H9 (cell line): ENCODE data around the gene KRT74. TPM values are rescaled to one million over a fixed set of nuclear protein-coding genes. Genes with fewer than 3 reads are reported as not detected.

Experiments used
- DNase-seq: peaks from one replicate; pipeline ENCODE4 v3.0.0-alpha.2; 2017
- H2AFZ ChIP-seq: one replicate; pipeline ENCODE4 v1.6.1; 2013; ENCODE audit warnings: mild to moderate bottlenecking, low read length, control low read depth, moderate library complexity
- H2AK5ac ChIP-seq: 2 replicates; pipeline ENCODE4 v1.6.1; 2013; ENCODE audit warnings: low read length, control low read depth, mixed read lengths; ENCODE audit not compliant: insufficient read length
- H2BK120ac ChIP-seq: one replicate; pipeline ENCODE4 v1.6.1; 2013; ENCODE audit warnings: low read depth, mild to moderate bottlenecking, low read length, control low read depth, inconsistent platforms; ENCODE audit not compliant: poor library complexity, severe bottlenecking
- H2BK12ac ChIP-seq: 2 replicates; pipeline ENCODE4 v1.6.1; 2013; ENCODE audit warnings: low read length, control low read depth, mixed read lengths, low read depth; ENCODE audit not compliant: insufficient read length
- H2BK15ac ChIP-seq: 2 replicates; pipeline ENCODE4 v1.6.1; 2013; ENCODE audit warnings: low read depth, low read length, control low read depth
- H2BK20ac ChIP-seq: one replicate; pipeline ENCODE4 v1.6.1; 2013; ENCODE audit warnings: low read depth, mild to moderate bottlenecking, low read length, control low read depth, inconsistent platforms; ENCODE audit not compliant: poor library complexity, severe bottlenecking
- H2BK5ac ChIP-seq: 2 replicates; pipeline ENCODE4 v1.6.1; 2013; ENCODE audit warnings: low read length, control low read depth, mixed read lengths; ENCODE audit not compliant: insufficient read length
- H3K14ac ChIP-seq: 2 replicates; pipeline ENCODE4 v1.6.1; 2013; ENCODE audit warnings: low read length, control low read depth; ENCODE audit not compliant: insufficient read depth
- H3K18ac ChIP-seq: 2 replicates; pipeline ENCODE4 v1.6.1; 2013; ENCODE audit warnings: low read depth, mild to moderate bottlenecking, mixed read lengths, low read length, control low read depth; ENCODE audit not compliant: insufficient read length
- H3K23ac ChIP-seq: 2 replicates; pipeline ENCODE4 v1.6.1; 2013; ENCODE audit warnings: low read length, control low read depth, mixed read lengths, low read depth; ENCODE audit not compliant: insufficient read length
- H3K23me2 ChIP-seq: 2 replicates; pipeline ENCODE4 v1.6.1; 2013; ENCODE audit warnings: low read depth, mild to moderate bottlenecking, mixed read lengths, low read length, control low read depth; ENCODE audit not compliant: insufficient read length, poor library complexity, severe bottlenecking
- H3K27ac ChIP-seq: 2 replicates; pipeline ENCODE4 v1.5.1; 2013; ENCODE audit warnings: low read length, control low read depth, mixed read lengths, low read depth; ENCODE audit not compliant: insufficient read length
- H3K27me3 ChIP-seq: 2 replicates; pipeline ENCODE4 v1.6.1; 2013; ENCODE audit warnings: low read length, control low read depth, inconsistent platforms; ENCODE audit not compliant: insufficient read depth
- H3K4ac ChIP-seq: 2 replicates; pipeline ENCODE4 v1.6.1; 2013; ENCODE audit warnings: low read depth, mild to moderate bottlenecking, control low read depth, inconsistent platforms, low read length, moderate library complexity
- H3K4me1 ChIP-seq: 2 replicates; pipeline ENCODE4 v1.6.1; 2013; ENCODE audit warnings: low read length, control low read depth, inconsistent platforms; ENCODE audit not compliant: insufficient read depth
- H3K4me2 ChIP-seq: 2 replicates; pipeline ENCODE4 v1.6.1; 2013; ENCODE audit warnings: low read length, control low read depth, mixed read lengths; ENCODE audit not compliant: insufficient read length, insufficient read depth
- H3K56ac ChIP-seq: 2 replicates; pipeline ENCODE4 v1.6.1; 2013; ENCODE audit warnings: low read depth, mild to moderate bottlenecking, mixed read lengths, low read length, control low read depth; ENCODE audit not compliant: insufficient read length
- H3K79me1 ChIP-seq: 2 replicates; pipeline ENCODE4 v1.6.1; 2013; ENCODE audit warnings: low read depth, mild to moderate bottlenecking, moderate library complexity, low read length, control low read depth, inconsistent platforms; ENCODE audit not compliant: insufficient read depth, poor library complexity, severe bottlenecking
- H3K79me2 ChIP-seq: 2 replicates; pipeline ENCODE4 v1.6.1; 2013; ENCODE audit warnings: low read length, control low read depth, inconsistent platforms; ENCODE audit not compliant: insufficient read depth
- H3K9ac ChIP-seq: 2 replicates; pipeline ENCODE4 v1.6.1; 2013; ENCODE audit warnings: low read length, control low read depth, mixed read lengths; ENCODE audit not compliant: insufficient read length; ENCODE audit errors: extremely low read depth
- H3K9me3 ChIP-seq: one replicate; pipeline ENCODE4 v1.6.1; 2013; ENCODE audit warnings: low read depth, low read length, inconsistent platforms; ENCODE audit not compliant: control insufficient read depth
- H3T11ph ChIP-seq: one replicate; pipeline ENCODE4 v1.6.1; 2013; ENCODE audit warnings: mild to moderate bottlenecking, low read length, control low read depth, inconsistent platforms
- H4K20me1 ChIP-seq: one replicate; pipeline ENCODE4 v1.6.1; 2013; ENCODE audit not compliant: control insufficient read depth, insufficient read length, insufficient read depth
- H4K5ac ChIP-seq: 2 replicates; pipeline ENCODE4 v1.6.1; 2013; ENCODE audit warnings: low read depth, mild to moderate bottlenecking, mixed read lengths, low read length, control low read depth; ENCODE audit not compliant: insufficient read length
- H4K8ac ChIP-seq: replicated peaks from 2 replicates; pipeline ENCODE4 v1.6.1; 2013; ENCODE audit warnings: low read length, control low read depth, mixed read lengths, low read depth; ENCODE audit not compliant: insufficient read length
- H4K91ac ChIP-seq: 2 replicates; pipeline ENCODE4 v1.6.1; 2013; ENCODE audit warnings: low read depth, mild to moderate bottlenecking, moderate library complexity, mixed read lengths, low read length, control low read depth; ENCODE audit not compliant: insufficient read length
- H3K27ac Mint-ChIP-seq, 3 experiments: 2 replicates in 2 of 3; 3 replicates in 1 of 3; pipeline ENCODE4 v1.8.0; 2020 to 2021; ENCODE audit warnings: mixed read lengths in 3 of 3, mild to moderate bottlenecking in 1 of 3, moderate library complexity in 1 of 3
- H3K27me3 Mint-ChIP-seq: 2 replicates; pipeline ENCODE4 v1.8.0; 2021; ENCODE audit warnings: low read depth, mild to moderate bottlenecking, moderate library complexity, mixed read lengths
- H3K36me3 Mint-ChIP-seq, 3 experiments: 2 replicates in 2 of 3; 3 replicates in 1 of 3; pipeline ENCODE4 v1.8.0; 2020 to 2021; ENCODE audit warnings: low read depth in 3 of 3, mixed read lengths in 3 of 3; ENCODE audit not compliant: insufficient read depth in 1 of 3
- H3K4me1 Mint-ChIP-seq, 2 experiments: 2 replicates each; pipeline ENCODE4 v1.8.0; 2020; ENCODE audit warnings: mixed read lengths in 2 of 2
- H3K4me3 Mint-ChIP-seq, 2 experiments: 2 replicates in 1 of 2; 3 replicates in 1 of 2; pipeline ENCODE4 v1.8.0; 2020 to 2021; ENCODE audit warnings: mild to moderate bottlenecking in 2 of 2, mixed read lengths in 2 of 2, moderate library complexity in 1 of 2
- H3K9me3 Mint-ChIP-seq, 2 experiments: 2 replicates in 1 of 2; 3 replicates in 1 of 2; pipeline ENCODE4 v1.8.0; 2020; ENCODE audit warnings: mild to moderate bottlenecking in 2 of 2, mixed read lengths in 2 of 2, moderate library complexity in 1 of 2
- WGBS: extraction: QIAGEN DNeasy Blood & Tissue Kit; methylation state at CpG from one replicate; pipeline ENCODE4 v1.1.7; 2013; ENCODE audit warnings: missing lambda C conversion rate, low lambda C conversion rate, mixed read lengths; ENCODE audit not compliant: insufficient read length; ENCODE audit errors: extremely low coverage; 5-methylcytosine and 5-hydroxymethylcytosine counted together
- total RNA-seq: library from RNA; stranded (reverse); gene quantifications from 2 replicates; pipeline ENCODE4 v1.2.1, GENCODE V29; 2021
- TF ChIP-seq, protein P1 (sequence below): fragments of 200-600 bp; sonication (generic); conservative IDR thresholded peaks from 3 replicates; pipeline ENCODE4 v1.8.0; 2021; ENCODE audit warnings: antibody characterized with exemption, mild to moderate bottlenecking

Gene KRT74
- total RNA-seq, 1 experiment from 2014 or later = not detected

DNA sequence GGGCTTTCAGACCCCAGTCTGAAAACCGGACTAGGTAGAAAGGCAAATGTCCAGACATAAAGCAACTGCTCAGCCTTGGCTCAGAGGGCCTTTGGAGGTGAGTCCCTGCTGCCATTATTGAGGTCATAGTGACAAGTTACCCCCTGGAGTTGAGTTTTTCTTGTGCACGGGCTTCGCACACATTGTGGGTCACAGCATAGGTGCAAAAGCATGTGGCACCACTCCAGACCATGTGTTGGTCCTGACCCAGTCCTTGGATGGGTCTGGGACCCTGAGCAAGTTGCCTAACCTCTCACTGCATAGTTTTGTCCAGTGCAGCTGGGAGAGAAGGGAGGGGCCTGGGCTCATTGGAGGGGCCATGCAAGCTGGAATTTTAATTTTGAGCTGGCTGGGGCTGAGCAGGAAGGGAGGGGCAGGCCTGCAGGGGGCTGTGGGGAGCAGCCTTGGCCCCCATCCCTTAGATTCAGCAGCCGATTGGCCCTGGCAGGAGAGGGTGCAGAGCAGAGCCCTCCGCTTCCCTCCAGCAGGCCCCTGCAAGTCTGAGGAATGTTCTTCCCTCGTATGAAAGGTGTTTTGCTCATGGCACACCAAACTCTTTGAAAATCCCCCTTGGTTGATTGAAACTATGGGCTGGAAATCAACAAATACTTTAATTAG is 49.3 kb downstream of the KRT74 start:
- no peak overlapping the region for H3K27ac Mint-ChIP-seq
- no peak overlapping the region for H3K56ac ChIP-seq
- no peak overlapping the region for H3K4ac ChIP-seq
- no peak overlapping the region for H3T11ph ChIP-seq
- H2BK15ac ChIP-seq = no peak overlapping the region
- no peak overlapping the region for H3K4me2 ChIP-seq
- no peak overlapping the region for H2BK12ac ChIP-seq
- H3K18ac ChIP-seq = no peak overlapping the region
- no peak overlapping the region for H4K8ac ChIP-seq
- H3K4me1 Mint-ChIP-seq = peaks cover 15 to 16% of the 10 kb centered on the region in 2 experiments
- H2AK5ac ChIP-seq = no peak overlapping the region
- no peaks in the 10 kb centered on the region for H3K9me3 Mint-ChIP-seq
- H3K23me2 ChIP-seq = no peaks in the 10 kb centered on the region
- H3K14ac ChIP-seq = no peak overlapping the region
- no peak overlapping the region for H2BK20ac ChIP-seq
- no peak for DNase-seq
- no peaks in the 10 kb centered on the region; the same call in 1 of the 2 replicates for H3K27me3 ChIP-seq
- H3K4me3 Mint-ChIP-seq = no peak overlapping the region
- H2BK5ac ChIP-seq = no peak overlapping the region
- H2AFZ ChIP-seq = no peak overlapping the region
- H3K27ac ChIP-seq = no peak overlapping the region
- no peaks in the 10 kb centered on the region for H3K79me1 ChIP-seq
- no peaks in the 10 kb centered on the region for H3K4me1 ChIP-seq
- H3K79me2 ChIP-seq = no peaks in the 10 kb centered on the region
- H2BK120ac ChIP-seq = no peak overlapping the region
- H4K91ac ChIP-seq = no peak overlapping the region
- WGBS = no CpG with 5 or more reads among the region's 6 CpGs
- H4K5ac ChIP-seq = no peak overlapping the region
- H4K20me1 ChIP-seq = no peaks in the 10 kb centered on the region
- H3K27me3 Mint-ChIP-seq = peaks cover 2% of the 10 kb centered on the region
- no peak overlapping the region for H3K9ac ChIP-seq
- H3K9me3 ChIP-seq = no peaks in the 10 kb centered on the region
- H3K23ac ChIP-seq = no peak overlapping the region
- no peaks in the 10 kb centered on the region for H3K36me3 Mint-ChIP-seq
- TF ChIP-seq, protein P1, sequence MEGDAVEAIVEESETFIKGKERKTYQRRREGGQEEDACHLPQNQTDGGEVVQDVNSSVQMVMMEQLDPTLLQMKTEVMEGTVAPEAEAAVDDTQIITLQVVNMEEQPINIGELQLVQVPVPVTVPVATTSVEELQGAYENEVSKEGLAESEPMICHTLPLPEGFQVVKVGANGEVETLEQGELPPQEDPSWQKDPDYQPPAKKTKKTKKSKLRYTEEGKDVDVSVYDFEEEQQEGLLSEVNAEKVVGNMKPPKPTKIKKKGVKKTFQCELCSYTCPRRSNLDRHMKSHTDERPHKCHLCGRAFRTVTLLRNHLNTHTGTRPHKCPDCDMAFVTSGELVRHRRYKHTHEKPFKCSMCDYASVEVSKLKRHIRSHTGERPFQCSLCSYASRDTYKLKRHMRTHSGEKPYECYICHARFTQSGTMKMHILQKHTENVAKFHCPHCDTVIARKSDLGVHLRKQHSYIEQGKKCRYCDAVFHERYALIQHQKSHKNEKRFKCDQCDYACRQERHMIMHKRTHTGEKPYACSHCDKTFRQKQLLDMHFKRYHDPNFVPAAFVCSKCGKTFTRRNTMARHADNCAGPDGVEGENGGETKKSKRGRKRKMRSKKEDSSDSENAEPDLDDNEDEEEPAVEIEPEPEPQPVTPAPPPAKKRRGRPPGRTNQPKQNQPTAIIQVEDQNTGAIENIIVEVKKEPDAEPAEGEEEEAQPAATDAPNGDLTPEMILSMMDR = no peak
